Chondrocyte (in vitro differentiated cells): ENCODE data around the gene SVBP. TPM values are rescaled to one million over a fixed set of nuclear protein-coding genes. Genes with fewer than 3 reads are reported as not detected.
"Not testable (repeated sequence)": the region's sequence is repeated elsewhere in the genome, so short reads cannot be mapped to it uniquely, and the experiment has no call there.

Experiments
- DNase-seq: peaks from one replicate; pipeline ENCODE4 v3.0.0; 2021; ENCODE audit warnings: mixed read lengths, low spot score
- H3K27ac Mint-ChIP-seq: one replicate; pipeline ENCODE4 v1.8.0; 2021; ENCODE audit warnings: mild to moderate bottlenecking, moderate library complexity, mixed read lengths; ENCODE audit not compliant: unreplicated experiment
- H3K27me3 Mint-ChIP-seq: 2 replicates; pipeline ENCODE4 v1.8.0; 2021; ENCODE audit warnings: low read depth, mixed read lengths
- H3K36me3 Mint-ChIP-seq: 2 replicates; pipeline ENCODE4 v1.8.0; 2021; ENCODE audit warnings: low read depth, mixed read lengths
- H3K4me1 Mint-ChIP-seq: 2 replicates; pipeline ENCODE4 v1.8.0; 2021; ENCODE audit warnings: low read depth, mild to moderate bottlenecking, mixed read lengths
- H3K4me3 Mint-ChIP-seq: one replicate; pipeline ENCODE4 v1.8.0; 2021; ENCODE audit warnings: mild to moderate bottlenecking, moderate library complexity, mixed read lengths; ENCODE audit not compliant: unreplicated experiment
- H3K9me3 Mint-ChIP-seq: 2 replicates; pipeline ENCODE4 v1.8.0; 2021; ENCODE audit warnings: low read depth, mixed read lengths
- CTCF ChIP-seq: fragments of 200-600 bp; sonication (generic); IDR thresholded peaks from 2 replicates; pipeline ENCODE4 v1.5.0; 2021; ENCODE audit warnings: antibody characterized with exemption, mild to moderate bottlenecking, moderate library complexity
- long read RNA-seq: library from polyadenylated mRNA; stranded (forward); transcript quantifications from one replicate; pipeline ENCODE4 v2.0.0, GENCODE V29; 2021
- total RNA-seq: library from RNA; stranded (reverse); gene quantifications from 3 replicates; pipeline ENCODE4 v1.2.1, GENCODE V29; 2021

Gene SVBP
- 17.4 to 24.0 TPM (median 21.0 TPM) in 3 replicates for total RNA-seq
- long read RNA-seq, transcript SVBP-201 (3 exons, 658 nt), result major isoform, 20 of 24 reads
- long read RNA-seq, partial matches to known transcripts, result 1 of 24 reads
- long read RNA-seq, other reads (novel, unspliced or antisense), result 2 of 24 reads

DNA sequence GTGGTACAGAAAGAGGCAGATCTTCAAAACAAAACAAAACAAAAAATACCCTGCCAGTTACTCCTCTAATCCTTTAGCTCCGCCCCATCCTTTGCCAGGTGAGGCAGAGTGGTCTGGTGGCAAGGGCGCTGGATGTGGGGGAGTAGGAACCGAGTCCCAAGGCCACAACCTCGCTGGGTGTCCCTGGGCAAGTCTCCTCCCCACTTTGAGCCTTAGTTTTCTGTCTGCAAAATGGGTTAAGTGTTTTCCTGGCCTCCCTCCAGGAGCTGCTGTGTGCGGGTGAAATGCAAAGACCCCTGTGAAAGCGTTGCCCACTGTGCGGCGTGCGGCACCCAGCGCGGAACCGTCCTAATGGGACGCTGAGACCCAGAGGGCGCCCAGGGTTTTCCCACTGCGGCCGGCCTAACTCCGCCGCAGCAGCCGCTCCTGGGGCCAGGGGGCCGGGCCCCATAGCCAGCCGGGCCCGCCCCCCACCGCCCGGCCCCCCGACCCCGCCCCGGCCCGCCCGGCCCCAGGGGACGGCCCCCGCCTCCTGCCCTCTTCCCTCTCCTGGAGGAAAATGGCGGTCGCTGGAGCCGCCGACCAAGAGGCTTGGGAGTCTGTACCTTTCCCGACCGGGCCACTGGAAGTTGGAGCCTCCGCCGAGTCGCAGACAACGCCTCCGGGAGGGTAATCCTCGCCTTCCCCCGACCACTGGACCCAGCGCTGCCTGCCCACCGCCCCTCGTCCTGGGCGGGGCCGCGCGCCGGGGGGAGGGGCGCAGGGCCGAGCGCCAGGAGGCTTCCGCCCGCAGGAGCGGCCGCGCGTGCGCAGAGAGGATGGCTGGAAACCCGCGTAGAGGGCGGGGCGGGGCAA is at the start of gene SVBP, which contains the start of gene ERMAP:
TSS of gene SVBP (minus strand) at position 813 of the 855 bp plus-strand sequence. CDS start 853 bp downstream, outside the sequence.
TSS of gene ERMAP (plus strand) at position 538 of the 855 bp plus-strand sequence. CDS start 13,327 bp downstream, outside the sequence.
- Mint-ChIP-seq H3K36me3 (no peaks in the 10 kb centered on the region), H3K9me3 (no peaks in the 10 kb centered on the region), H3K4me1 (peaks cover 32% of the 10 kb centered on the region), H3K27me3 (no peaks in the 10 kb centered on the region), H3K27ac (peak within 1 kb of the TSS; percentile 89), H3K4me3 (peak within 1 kb of the TSS; percentile 68)
- DNase-seq, result peak; percentile 94
- no peak for TF ChIP-seq CTCF

GRCh38 chr1:42866549-42866948 is 49.4 kb upstream of the SVBP start:
- no peak for DNase-seq
- Mint-ChIP-seq H3K27ac (no peak overlapping the region), H3K27me3 (peaks cover 36% of the 10 kb centered on the region), H3K36me3 (no peaks in the 10 kb centered on the region), H3K4me3 (no peak overlapping the region), H3K9me3 (peaks cover 3% of the 10 kb centered on the region), H3K4me1 (no peaks in the 10 kb centered on the region)
- no peak for TF ChIP-seq CTCF

GRCh38 chr1:42861014-42861399 is 43.8 kb upstream of the SVBP start:
- TF ChIP-seq CTCF, result no peak
- DNase-seq, result no peak
- Mint-ChIP-seq H3K27ac (no peak overlapping the region), H3K36me3 (peaks cover 6% of the 10 kb centered on the region), H3K9me3 (peaks cover 19% of the 10 kb centered on the region), H3K27me3 (peaks cover 19% of the 10 kb centered on the region), H3K4me1 (no peaks in the 10 kb centered on the region), H3K4me3 (no peak overlapping the region)

DNA sequence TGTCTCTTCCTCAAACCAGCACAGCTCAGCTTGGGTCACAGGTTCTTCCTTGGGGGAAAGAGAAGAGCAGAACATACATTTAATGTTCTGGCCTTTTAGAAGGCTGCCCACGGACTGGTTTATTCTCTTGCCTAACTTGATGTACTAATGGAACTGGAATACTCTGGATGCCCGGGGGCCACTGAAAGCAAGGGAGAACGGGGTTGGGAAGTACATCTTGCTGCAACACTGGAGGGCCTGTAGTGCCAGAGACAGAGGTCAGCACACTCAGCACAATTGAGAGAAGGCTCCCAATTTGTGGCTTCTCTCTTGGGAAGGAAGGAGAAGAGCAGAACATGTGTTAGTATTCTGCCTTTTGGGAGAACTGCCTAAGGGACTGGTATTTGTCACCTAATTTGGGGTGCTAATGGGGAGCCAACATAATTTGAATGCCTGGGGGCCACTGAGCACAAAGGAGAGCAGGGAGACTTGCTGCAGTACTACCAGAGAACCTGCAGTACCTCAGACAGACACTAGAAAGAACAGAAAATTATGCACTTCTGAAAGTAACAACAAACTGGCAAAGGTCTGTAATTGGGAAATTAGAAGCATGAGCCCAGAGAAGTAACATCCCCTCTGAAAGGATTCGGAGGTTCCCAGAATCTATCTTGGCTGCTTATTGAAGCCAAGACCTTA is 43.3 kb upstream of the SVBP start:
- peaks cover 6% of the 10 kb centered on the region for H3K36me3 Mint-ChIP-seq
- H3K27me3 Mint-ChIP-seq, result peaks cover 15% of the 10 kb centered on the region
- no peak for TF ChIP-seq CTCF
- no peak overlapping the region for H3K4me3 Mint-ChIP-seq
- DNase-seq, result no peak
- peaks cover 19% of the 10 kb centered on the region for H3K9me3 Mint-ChIP-seq
- no peaks in the 10 kb centered on the region for H3K4me1 Mint-ChIP-seq
- no peak overlapping the region for H3K27ac Mint-ChIP-seq

DNA sequence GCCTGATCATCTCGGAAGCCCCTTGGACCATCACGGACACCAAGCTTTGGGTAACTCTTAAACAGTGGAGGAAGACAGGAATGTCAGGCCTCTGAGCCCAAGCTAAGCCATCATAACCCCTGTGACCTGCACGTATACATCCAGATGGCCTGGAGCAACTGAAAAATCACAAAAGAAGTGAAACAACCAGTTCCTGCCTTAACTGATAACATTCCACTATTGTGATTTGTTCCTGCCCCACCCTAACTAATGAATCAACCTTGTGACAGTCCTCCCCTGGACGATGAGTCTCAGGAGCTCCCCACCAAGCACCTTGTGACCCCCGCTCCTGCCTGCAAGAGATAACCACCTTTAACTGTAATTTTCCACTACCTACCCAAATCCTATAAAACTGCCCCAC is 42.2 kb upstream of the SVBP start:
- not testable (repeated sequence) for H3K27ac Mint-ChIP-seq, H3K36me3 Mint-ChIP-seq, H3K4me1 Mint-ChIP-seq, H3K27me3 Mint-ChIP-seq, H3K4me3 Mint-ChIP-seq, DNase-seq
- peaks cover 19% of the 10 kb centered on the region for H3K9me3 Mint-ChIP-seq

GRCh38 chr1:42856554-42856953 is 39.4 kb upstream of the SVBP start:
- not testable (repeated sequence) for H3K27me3 Mint-ChIP-seq, H3K27ac Mint-ChIP-seq, DNase-seq, H3K4me3 Mint-ChIP-seq, H3K36me3 Mint-ChIP-seq, H3K4me1 Mint-ChIP-seq
- H3K9me3 Mint-ChIP-seq, result peaks cover 17% of the 10 kb centered on the region
